Astrocyte (in vitro differentiated cells and primary cell): ENCODE results near the gene METTL3.

Experiments used
- EZH2 ChIP-seq: IDR thresholded peaks from 2 replicates; pipeline ENCODE4 v1.6.1; 2012; ENCODE audit warnings: mild to moderate bottlenecking, low read length, inconsistent platforms; ENCODE audit not compliant: insufficient read depth
- TF ChIP-seq, protein P1 (sequence below): IDR thresholded peaks from 2 replicates; pipeline ENCODE4 v1.5.1; 2011; ENCODE audit warnings: low read depth, mild to moderate bottlenecking, inconsistent platforms, low read length, moderate library complexity; ENCODE audit not compliant: insufficient read depth

- no peak for TF ChIP-seq EZH2
- TF ChIP-seq, protein P1, sequence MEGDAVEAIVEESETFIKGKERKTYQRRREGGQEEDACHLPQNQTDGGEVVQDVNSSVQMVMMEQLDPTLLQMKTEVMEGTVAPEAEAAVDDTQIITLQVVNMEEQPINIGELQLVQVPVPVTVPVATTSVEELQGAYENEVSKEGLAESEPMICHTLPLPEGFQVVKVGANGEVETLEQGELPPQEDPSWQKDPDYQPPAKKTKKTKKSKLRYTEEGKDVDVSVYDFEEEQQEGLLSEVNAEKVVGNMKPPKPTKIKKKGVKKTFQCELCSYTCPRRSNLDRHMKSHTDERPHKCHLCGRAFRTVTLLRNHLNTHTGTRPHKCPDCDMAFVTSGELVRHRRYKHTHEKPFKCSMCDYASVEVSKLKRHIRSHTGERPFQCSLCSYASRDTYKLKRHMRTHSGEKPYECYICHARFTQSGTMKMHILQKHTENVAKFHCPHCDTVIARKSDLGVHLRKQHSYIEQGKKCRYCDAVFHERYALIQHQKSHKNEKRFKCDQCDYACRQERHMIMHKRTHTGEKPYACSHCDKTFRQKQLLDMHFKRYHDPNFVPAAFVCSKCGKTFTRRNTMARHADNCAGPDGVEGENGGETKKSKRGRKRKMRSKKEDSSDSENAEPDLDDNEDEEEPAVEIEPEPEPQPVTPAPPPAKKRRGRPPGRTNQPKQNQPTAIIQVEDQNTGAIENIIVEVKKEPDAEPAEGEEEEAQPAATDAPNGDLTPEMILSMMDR, result no peak
Measured at GRCh38 chr14:21553266-21553665, 42.1 kb upstream of the METTL3 start.
